Neural progenitor cell (in vitro differentiated cells): Measurements from ENCODE around the gene TRAM2.

Experiments
- EZH2 ChIP-seq: fragments of 200-600 bp; sonication (generic); IDR thresholded peaks from 2 replicates; pipeline ENCODE4 v1.6.1; 2017; ENCODE audit warnings: antibody characterized with exemption, mild to moderate bottlenecking, moderate library complexity
- EZH2phosphoT487 ChIP-seq: fragments of 200-600 bp; sonication (generic); IDR thresholded peaks from 2 replicates; pipeline ENCODE4 v1.6.1; 2017; ENCODE audit warnings: antibody characterized with exemption
- TF ChIP-seq, protein P1 (sequence below): fragments of 200-600 bp; sonication (generic); IDR thresholded peaks from 2 replicates; pipeline ENCODE4 v1.5.1; 2017; ENCODE audit warnings: antibody characterized with exemption, mild to moderate bottlenecking

DNA sequence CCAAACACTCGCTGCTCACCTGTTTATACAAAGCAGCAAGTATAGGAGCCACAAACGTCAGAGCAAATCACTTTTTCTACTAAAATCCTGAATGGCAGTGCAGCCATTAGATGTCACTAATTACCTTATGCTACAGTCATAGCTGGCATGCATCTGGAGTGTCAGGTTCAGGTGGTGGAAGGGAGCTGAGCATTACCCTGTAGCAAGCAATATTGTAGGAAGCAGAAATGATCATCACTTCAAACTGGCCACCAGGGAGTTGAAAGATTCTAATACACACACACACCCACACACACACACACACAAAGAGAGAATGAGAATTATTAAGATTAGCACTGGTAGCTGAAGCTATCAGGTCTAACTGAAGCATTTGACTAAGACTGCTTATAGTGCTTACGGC lies 80.9 kb downstream of the TRAM2 start:
- TF ChIP-seq, protein P1, sequence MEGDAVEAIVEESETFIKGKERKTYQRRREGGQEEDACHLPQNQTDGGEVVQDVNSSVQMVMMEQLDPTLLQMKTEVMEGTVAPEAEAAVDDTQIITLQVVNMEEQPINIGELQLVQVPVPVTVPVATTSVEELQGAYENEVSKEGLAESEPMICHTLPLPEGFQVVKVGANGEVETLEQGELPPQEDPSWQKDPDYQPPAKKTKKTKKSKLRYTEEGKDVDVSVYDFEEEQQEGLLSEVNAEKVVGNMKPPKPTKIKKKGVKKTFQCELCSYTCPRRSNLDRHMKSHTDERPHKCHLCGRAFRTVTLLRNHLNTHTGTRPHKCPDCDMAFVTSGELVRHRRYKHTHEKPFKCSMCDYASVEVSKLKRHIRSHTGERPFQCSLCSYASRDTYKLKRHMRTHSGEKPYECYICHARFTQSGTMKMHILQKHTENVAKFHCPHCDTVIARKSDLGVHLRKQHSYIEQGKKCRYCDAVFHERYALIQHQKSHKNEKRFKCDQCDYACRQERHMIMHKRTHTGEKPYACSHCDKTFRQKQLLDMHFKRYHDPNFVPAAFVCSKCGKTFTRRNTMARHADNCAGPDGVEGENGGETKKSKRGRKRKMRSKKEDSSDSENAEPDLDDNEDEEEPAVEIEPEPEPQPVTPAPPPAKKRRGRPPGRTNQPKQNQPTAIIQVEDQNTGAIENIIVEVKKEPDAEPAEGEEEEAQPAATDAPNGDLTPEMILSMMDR = no peak
- TF ChIP-seq EZH2 (no peak), EZH2phosphoT487 (no peak)
